H9 (cell line): ENCODE data around the gene ATP8A2. TPM values are rescaled to one million over a fixed set of nuclear protein-coding genes. Genes with fewer than 3 reads are reported as not detected.

Experiments
- DNase-seq: peaks from one replicate; pipeline ENCODE4 v3.0.0-alpha.2; 2017
- H2AFZ ChIP-seq: one replicate; pipeline ENCODE4 v1.6.1; 2013; ENCODE audit warnings: mild to moderate bottlenecking, low read length, control low read depth, moderate library complexity
- H2AK5ac ChIP-seq: 2 replicates; pipeline ENCODE4 v1.6.1; 2013; ENCODE audit warnings: low read length, control low read depth, mixed read lengths; ENCODE audit not compliant: insufficient read length
- H2BK120ac ChIP-seq: one replicate; pipeline ENCODE4 v1.6.1; 2013; ENCODE audit warnings: low read depth, mild to moderate bottlenecking, low read length, control low read depth, inconsistent platforms; ENCODE audit not compliant: poor library complexity, severe bottlenecking
- H2BK12ac ChIP-seq: 2 replicates; pipeline ENCODE4 v1.6.1; 2013; ENCODE audit warnings: low read length, control low read depth, mixed read lengths, low read depth; ENCODE audit not compliant: insufficient read length
- H2BK15ac ChIP-seq: 2 replicates; pipeline ENCODE4 v1.6.1; 2013; ENCODE audit warnings: low read depth, low read length, control low read depth
- H2BK20ac ChIP-seq: one replicate; pipeline ENCODE4 v1.6.1; 2013; ENCODE audit warnings: low read depth, mild to moderate bottlenecking, low read length, control low read depth, inconsistent platforms; ENCODE audit not compliant: poor library complexity, severe bottlenecking
- H2BK5ac ChIP-seq: 2 replicates; pipeline ENCODE4 v1.6.1; 2013; ENCODE audit warnings: low read length, control low read depth, mixed read lengths; ENCODE audit not compliant: insufficient read length
- H3K14ac ChIP-seq: 2 replicates; pipeline ENCODE4 v1.6.1; 2013; ENCODE audit warnings: low read length, control low read depth; ENCODE audit not compliant: insufficient read depth
- H3K18ac ChIP-seq: 2 replicates; pipeline ENCODE4 v1.6.1; 2013; ENCODE audit warnings: low read depth, mild to moderate bottlenecking, mixed read lengths, low read length, control low read depth; ENCODE audit not compliant: insufficient read length
- H3K23ac ChIP-seq: 2 replicates; pipeline ENCODE4 v1.6.1; 2013; ENCODE audit warnings: low read length, control low read depth, mixed read lengths, low read depth; ENCODE audit not compliant: insufficient read length
- H3K23me2 ChIP-seq: 2 replicates; pipeline ENCODE4 v1.6.1; 2013; ENCODE audit warnings: low read depth, mild to moderate bottlenecking, mixed read lengths, low read length, control low read depth; ENCODE audit not compliant: insufficient read length, poor library complexity, severe bottlenecking
- H3K27ac ChIP-seq: 2 replicates; pipeline ENCODE4 v1.5.1; 2013; ENCODE audit warnings: low read length, control low read depth, mixed read lengths, low read depth; ENCODE audit not compliant: insufficient read length
- H3K27me3 ChIP-seq: 2 replicates; pipeline ENCODE4 v1.6.1; 2013; ENCODE audit warnings: low read length, control low read depth, inconsistent platforms; ENCODE audit not compliant: insufficient read depth
- H3K4ac ChIP-seq: 2 replicates; pipeline ENCODE4 v1.6.1; 2013; ENCODE audit warnings: low read depth, mild to moderate bottlenecking, control low read depth, inconsistent platforms, low read length, moderate library complexity
- H3K4me1 ChIP-seq: 2 replicates; pipeline ENCODE4 v1.6.1; 2013; ENCODE audit warnings: low read length, control low read depth, inconsistent platforms; ENCODE audit not compliant: insufficient read depth
- H3K4me2 ChIP-seq: 2 replicates; pipeline ENCODE4 v1.6.1; 2013; ENCODE audit warnings: low read length, control low read depth, mixed read lengths; ENCODE audit not compliant: insufficient read length, insufficient read depth
- H3K56ac ChIP-seq: 2 replicates; pipeline ENCODE4 v1.6.1; 2013; ENCODE audit warnings: low read depth, mild to moderate bottlenecking, mixed read lengths, low read length, control low read depth; ENCODE audit not compliant: insufficient read length
- H3K79me1 ChIP-seq: 2 replicates; pipeline ENCODE4 v1.6.1; 2013; ENCODE audit warnings: low read depth, mild to moderate bottlenecking, moderate library complexity, low read length, control low read depth, inconsistent platforms; ENCODE audit not compliant: insufficient read depth, poor library complexity, severe bottlenecking
- H3K79me2 ChIP-seq: 2 replicates; pipeline ENCODE4 v1.6.1; 2013; ENCODE audit warnings: low read length, control low read depth, inconsistent platforms; ENCODE audit not compliant: insufficient read depth
- H3K9ac ChIP-seq: 2 replicates; pipeline ENCODE4 v1.6.1; 2013; ENCODE audit warnings: low read length, control low read depth, mixed read lengths; ENCODE audit not compliant: insufficient read length; ENCODE audit errors: extremely low read depth
- H3K9me3 ChIP-seq: one replicate; pipeline ENCODE4 v1.6.1; 2013; ENCODE audit warnings: low read depth, low read length, inconsistent platforms; ENCODE audit not compliant: control insufficient read depth
- H3T11ph ChIP-seq: one replicate; pipeline ENCODE4 v1.6.1; 2013; ENCODE audit warnings: mild to moderate bottlenecking, low read length, control low read depth, inconsistent platforms
- H4K20me1 ChIP-seq: one replicate; pipeline ENCODE4 v1.6.1; 2013; ENCODE audit not compliant: control insufficient read depth, insufficient read length, insufficient read depth
- H4K5ac ChIP-seq: 2 replicates; pipeline ENCODE4 v1.6.1; 2013; ENCODE audit warnings: low read depth, mild to moderate bottlenecking, mixed read lengths, low read length, control low read depth; ENCODE audit not compliant: insufficient read length
- H4K8ac ChIP-seq: replicated peaks from 2 replicates; pipeline ENCODE4 v1.6.1; 2013; ENCODE audit warnings: low read length, control low read depth, mixed read lengths, low read depth; ENCODE audit not compliant: insufficient read length
- H4K91ac ChIP-seq: 2 replicates; pipeline ENCODE4 v1.6.1; 2013; ENCODE audit warnings: low read depth, mild to moderate bottlenecking, moderate library complexity, mixed read lengths, low read length, control low read depth; ENCODE audit not compliant: insufficient read length
- H3K27ac Mint-ChIP-seq, 3 experiments: 2 replicates in 2 of 3; 3 replicates in 1 of 3; pipeline ENCODE4 v1.8.0; 2020 to 2021; ENCODE audit warnings: mixed read lengths in 3 of 3, mild to moderate bottlenecking in 1 of 3, moderate library complexity in 1 of 3
- H3K27me3 Mint-ChIP-seq: 2 replicates; pipeline ENCODE4 v1.8.0; 2021; ENCODE audit warnings: low read depth, mild to moderate bottlenecking, moderate library complexity, mixed read lengths
- H3K36me3 Mint-ChIP-seq, 3 experiments: 2 replicates in 2 of 3; 3 replicates in 1 of 3; pipeline ENCODE4 v1.8.0; 2020 to 2021; ENCODE audit warnings: low read depth in 3 of 3, mixed read lengths in 3 of 3; ENCODE audit not compliant: insufficient read depth in 1 of 3
- H3K4me1 Mint-ChIP-seq, 2 experiments: 2 replicates each; pipeline ENCODE4 v1.8.0; 2020; ENCODE audit warnings: mixed read lengths in 2 of 2
- H3K4me3 Mint-ChIP-seq, 2 experiments: 2 replicates in 1 of 2; 3 replicates in 1 of 2; pipeline ENCODE4 v1.8.0; 2020 to 2021; ENCODE audit warnings: mild to moderate bottlenecking in 2 of 2, mixed read lengths in 2 of 2, moderate library complexity in 1 of 2
- H3K9me3 Mint-ChIP-seq, 2 experiments: 2 replicates in 1 of 2; 3 replicates in 1 of 2; pipeline ENCODE4 v1.8.0; 2020; ENCODE audit warnings: mild to moderate bottlenecking in 2 of 2, mixed read lengths in 2 of 2, moderate library complexity in 1 of 2
- CTCF ChIP-seq: fragments of 200-600 bp; sonication (generic); conservative IDR thresholded peaks from 3 replicates; pipeline ENCODE4 v1.8.0; 2021; ENCODE audit warnings: antibody characterized with exemption, mild to moderate bottlenecking
- WGBS: extraction: QIAGEN DNeasy Blood & Tissue Kit; methylation state at CpG from one replicate; pipeline ENCODE4 v1.1.7; 2013; ENCODE audit warnings: missing lambda C conversion rate, low lambda C conversion rate, mixed read lengths; ENCODE audit not compliant: insufficient read length; ENCODE audit errors: extremely low coverage; 5-methylcytosine and 5-hydroxymethylcytosine counted together
- total RNA-seq: library from RNA; stranded (reverse); gene quantifications from 2 replicates; pipeline ENCODE4 v1.2.1, GENCODE V29; 2021

ATP8A2 gene
- total RNA-seq, 1 experiment from 2014 or later = 18.2 TPM

- no peaks in the 10 kb centered on the region for H3K9me3 Mint-ChIP-seq
- H3K18ac ChIP-seq = no peak overlapping the region
- peaks cover 34 to 35% of the 10 kb centered on the region in 2 experiments for H3K4me1 Mint-ChIP-seq
- no peak overlapping the region for H4K91ac ChIP-seq
- no peak overlapping the region for H4K8ac ChIP-seq
- H3K36me3 Mint-ChIP-seq = peaks cover 0 to 16% (median 0%) of the 10 kb centered on the region in 3 experiments; a peak in 3 of 7 replicates
- no peak overlapping the region for H2BK15ac ChIP-seq
- no peak overlapping the region for H3K9ac ChIP-seq
- no peak overlapping the region for H3K56ac ChIP-seq
- no peaks in the 10 kb centered on the region for H3K9me3 ChIP-seq
- WGBS = no CpG with 5 or more reads among the region's 5 CpGs
- H4K5ac ChIP-seq = no peak overlapping the region
- H3K79me1 ChIP-seq = no peaks in the 10 kb centered on the region
- H3K79me2 ChIP-seq = no peaks in the 10 kb centered on the region
- H2AK5ac ChIP-seq = no peak overlapping the region
- no peaks in the 10 kb centered on the region for H3K23me2 ChIP-seq
- no peak overlapping the region for H3K27ac ChIP-seq
- H3K23ac ChIP-seq = no peak overlapping the region
- H3T11ph ChIP-seq = no peak overlapping the region
- DNase-seq = no peak
- no peaks in the 10 kb centered on the region for H3K27me3 Mint-ChIP-seq
- no peaks in the 10 kb centered on the region; the same call in 1 of the 2 replicates for H3K4me1 ChIP-seq
- no peaks in the 10 kb centered on the region for H3K27me3 ChIP-seq
- TF ChIP-seq CTCF = no peak
- H3K27ac Mint-ChIP-seq = no peak overlapping the region
- no peak overlapping the region for H2AFZ ChIP-seq
- no peak overlapping the region for H3K4me2 ChIP-seq
- no peak overlapping the region for H3K4ac ChIP-seq
- no peak overlapping the region for H2BK5ac ChIP-seq
- H2BK12ac ChIP-seq = no peak overlapping the region
- no peak overlapping the region for H3K4me3 Mint-ChIP-seq
- no peak overlapping the region for H2BK120ac ChIP-seq
- H2BK20ac ChIP-seq = no peak overlapping the region
- H4K20me1 ChIP-seq = no peaks in the 10 kb centered on the region
- H3K14ac ChIP-seq = no peak overlapping the region
Observed at GRCh38 chr13:25585000-25585399, 213.2 kb downstream of the ATP8A2 start.
